H1 (cell line): ENCODE data around the gene S1PR3. TPM values are rescaled to one million over a fixed set of nuclear protein-coding genes. Genes with fewer than 3 reads are reported as not detected.

Experiments
- CTCF ChIA-PET: fragments of 300-600 bp; sonication (Branson Sonifier 250); formaldehyde crosslinking; loops from one replicate; lab custom pipeline; 2021; ENCODE audit not compliant: partially characterized antibody; lab: Charles Lee
- POLR2A ChIA-PET: fragments of 300-600 bp; sonication (Branson Sonifier 250); formaldehyde crosslinking; loops from one replicate; lab custom pipeline; 2021; ENCODE audit warnings: inconsistent platforms; ENCODE audit not compliant: partially characterized antibody; lab: Charles Lee
- DNase-seq, 2 experiments: peaks; one replicate each; pipeline versions ENCODE4 v3.0.0 to v3.0.0-alpha.2; 2010 to 2022; ENCODE audit warnings: low spot score in 2 of 2, low read depth in 1 of 2, mixed read lengths in 1 of 2
- FAIRE-seq: peaks from 2 replicates; lab custom pipeline; 2011; peaks lifted over from hg19 to GRCh38; lab: Jason Lieb, UNC
- H2AFZ ChIP-seq: 2 replicates; pipeline ENCODE4 v1.8.1; 2012; ENCODE audit warnings: low read length, inconsistent platforms
- H2AK5ac ChIP-seq: 2 replicates; pipeline ENCODE4 v1.6.1; 2013; ENCODE audit warnings: low read depth, low read length
- H2BK120ac ChIP-seq: replicated peaks from 2 replicates; pipeline ENCODE3; 2013; ENCODE audit warnings: low read depth, low read length, inconsistent platforms
- H2BK12ac ChIP-seq: 2 replicates; pipeline ENCODE4 v1.6.1; 2013; ENCODE audit warnings: low read depth, low read length
- H2BK15ac ChIP-seq: 2 replicates; pipeline ENCODE4 v1.6.1; 2013; ENCODE audit warnings: low read length
- H2BK20ac ChIP-seq: 2 replicates; pipeline ENCODE4 v1.6.1; 2013; ENCODE audit warnings: low read length
- H2BK5ac ChIP-seq: 2 replicates; pipeline ENCODE4 v1.6.1; 2013; ENCODE audit warnings: low read depth, low read length
- H3K14ac ChIP-seq: 2 replicates; pipeline ENCODE4 v1.6.1; 2013; ENCODE audit warnings: inconsistent platforms; ENCODE audit not compliant: insufficient read length
- H3K18ac ChIP-seq: 2 replicates; pipeline ENCODE4 v1.6.1; 2013; ENCODE audit warnings: low read length; ENCODE audit errors: extremely low read depth
- H3K23ac ChIP-seq: 2 replicates; pipeline ENCODE4 v1.6.1; 2013; ENCODE audit warnings: inconsistent platforms; ENCODE audit not compliant: insufficient read length
- H3K23me2 ChIP-seq: 2 replicates; pipeline ENCODE4 v1.6.1; 2013; ENCODE audit warnings: low read depth, low read length
- H3K27ac ChIP-seq: 2 replicates; pipeline ENCODE4 v1.6.1; 2011; ENCODE audit warnings: low read depth, low read length, inconsistent platforms
- H3K27me3 ChIP-seq, 4 experiments: replicated peaks in 1 of 4; 1 replicate in 1 of 4; 2 replicates in 3 of 4; pipeline versions ENCODE4 v1.6.1 to v1.8.1; 2011 to 2013; ENCODE audit warnings: low read length in 3 of 4, mild to moderate bottlenecking in 3 of 4, inconsistent platforms in 2 of 4, mixed read lengths in 2 of 4, moderate library complexity in 1 of 4; ENCODE audit not compliant: control insufficient read depth in 3 of 4, insufficient read depth in 3 of 4; ENCODE audit errors: extremely low read depth in 1 of 4
- H3K36me3 ChIP-seq, 4 experiments: 2 replicates each; pipeline versions ENCODE4 v1.6.1 to v1.8.1; 2011 to 2013; ENCODE audit warnings: mild to moderate bottlenecking in 4 of 4, low read length in 3 of 4, moderate library complexity in 2 of 4, control low read depth in 1 of 4, inconsistent platforms in 1 of 4; ENCODE audit not compliant: insufficient read depth in 4 of 4, control insufficient read depth in 2 of 4
- H3K4ac ChIP-seq: replicated peaks from 2 replicates; pipeline ENCODE3; 2013; ENCODE audit warnings: low read length, low read depth, mixed read lengths, inconsistent platforms; ENCODE audit not compliant: insufficient read length
- H3K4me1 ChIP-seq, 4 experiments: replicated peaks in 1 of 4; 1 replicate in 1 of 4; 2 replicates in 3 of 4; pipeline versions ENCODE4 v1.6.1 to v1.8.1; 2011 to 2013; ENCODE audit warnings: low read length in 3 of 4, inconsistent platforms in 2 of 4, mixed read lengths in 1 of 4; ENCODE audit not compliant: insufficient read depth in 4 of 4, control insufficient read depth in 3 of 4
- H3K4me2 ChIP-seq, 2 experiments: 2 replicates each; pipeline versions ENCODE4 v1.6.1 to v1.8.1; 2011 to 2013; ENCODE audit warnings: low read depth in 2 of 2, low read length in 2 of 2, control low read depth in 1 of 2, inconsistent platforms in 1 of 2, mild to moderate bottlenecking in 1 of 2; ENCODE audit not compliant: insufficient read depth in 1 of 2
- H3K4me3 ChIP-seq, 4 experiments: fragments of 200-600, 300-600 bp in 1 of 4; sonication (generic), shearing (Covaris generic), sonication (Bioruptor Twin) in 1 of 4; 2 replicates each; pipeline versions ENCODE4 v1.5.1 to v1.8.1; 2011 to 2016; ENCODE audit warnings: low read length in 4 of 4, low read depth in 3 of 4, control low read depth in 2 of 4, inconsistent platforms in 2 of 4, mild to moderate bottlenecking in 2 of 4, mixed read lengths in 1 of 4, moderate library complexity in 1 of 4; ENCODE audit not compliant: insufficient read depth in 2 of 4; ENCODE audit errors: extremely low read depth in 1 of 4
- H3K56ac ChIP-seq: replicated peaks from 2 replicates; pipeline ENCODE3; 2013; ENCODE audit warnings: low read depth, mild to moderate bottlenecking, mixed read lengths, low read length, inconsistent platforms; ENCODE audit not compliant: insufficient read length
- H3K79me1 ChIP-seq: 2 replicates; pipeline ENCODE4 v1.6.1; 2013; ENCODE audit warnings: low read depth, low read length, control low read depth
- H3K79me2 ChIP-seq, 2 experiments: 2 replicates each; pipeline versions ENCODE4 v1.6.1 to v1.8.1; 2012 to 2013; ENCODE audit warnings: low read length in 2 of 2, mild to moderate bottlenecking in 2 of 2, inconsistent platforms in 1 of 2; ENCODE audit not compliant: insufficient read depth in 2 of 2, control insufficient read depth in 1 of 2
- H3K9ac ChIP-seq, 4 experiments: replicated peaks in 1 of 4; 1 replicate in 1 of 4; 2 replicates in 3 of 4; pipeline versions ENCODE4 v1.6.1 to v1.8.1; 2011 to 2013; ENCODE audit warnings: low read depth in 3 of 4, low read length in 3 of 4, control low read depth in 2 of 4, mild to moderate bottlenecking in 2 of 4, moderate library complexity in 2 of 4, inconsistent platforms in 1 of 4; ENCODE audit errors: extremely low read depth in 1 of 4
- H3K9me3 ChIP-seq, 2 experiments: 2 replicates each; pipeline versions ENCODE4 v1.6.1 to v1.8.1; 2012 to 2013; ENCODE audit warnings: mild to moderate bottlenecking in 2 of 2, moderate library complexity in 2 of 2, control low read depth in 1 of 2, inconsistent platforms in 1 of 2, low read depth in 1 of 2, low read length in 1 of 2, mixed read lengths in 1 of 2; ENCODE audit not compliant: insufficient read depth in 2 of 2
- H4K20me1 ChIP-seq, 2 experiments: replicated peaks in 1 of 2; 2 replicates each; pipeline versions ENCODE3 to v1.8.1; 2011 to 2013; ENCODE audit warnings: inconsistent platforms in 2 of 2, low read length in 2 of 2, mild to moderate bottlenecking in 1 of 2; ENCODE audit not compliant: insufficient read depth in 2 of 2, control insufficient read depth in 1 of 2
- H4K5ac ChIP-seq: 2 replicates; pipeline ENCODE4 v1.6.1; 2013; ENCODE audit warnings: low read length, low read depth, mixed read lengths, inconsistent platforms; ENCODE audit not compliant: insufficient read length
- H4K8ac ChIP-seq: 2 replicates; pipeline ENCODE4 v1.8.0; 2013; ENCODE audit warnings: mild to moderate bottlenecking, moderate library complexity, low read length, inconsistent platforms; ENCODE audit not compliant: insufficient read depth; ENCODE audit errors: extremely low read depth
- H4K91ac ChIP-seq: replicated peaks from 2 replicates; pipeline ENCODE3; 2013; ENCODE audit warnings: low read length, mixed read lengths, inconsistent platforms; ENCODE audit not compliant: insufficient read length
- ASH2L ChIP-seq: fragments of 200-600, 300-600 bp; sonication (generic); IDR thresholded peaks from one replicate; pipeline ENCODE4 v1.7.1; 2017; ENCODE audit warnings: low read length
- BACH1 ChIP-seq: IDR thresholded peaks from 2 replicates; pipeline ENCODE4 v1.6.1; 2012; ENCODE audit warnings: low read length, improper control_type of control experiment
- CTBP2 ChIP-seq: IDR thresholded peaks from 2 replicates; pipeline ENCODE4 v1.7.0; 2011; ENCODE audit warnings: borderline replicate concordance, mild to moderate bottlenecking, moderate library complexity, mixed read lengths, low read length; ENCODE audit not compliant: insufficient read depth, insufficient read length
- KDM5A ChIP-seq: fragments of 200-600 bp; IDR thresholded peaks from 2 replicates; pipeline ENCODE4 v1.7.1; 2012; ENCODE audit warnings: mild to moderate bottlenecking, low read length, inconsistent platforms, mixed read lengths
- MAFK ChIP-seq: IDR thresholded peaks from 2 replicates; pipeline ENCODE4 v1.6.1; 2012; ENCODE audit warnings: low read depth, mild to moderate bottlenecking, improper control_type of control experiment, low read length
- POU5F1 ChIP-seq: IDR thresholded peaks from 2 replicates; pipeline ENCODE4 v1.6.1; 2011; ENCODE audit warnings: low read depth, mild to moderate bottlenecking, low read length, moderate library complexity
- TAF7 ChIP-seq: optimal IDR thresholded peaks from 2 replicates; pipeline ENCODE3; 2011; ENCODE audit warnings: low read depth, mild to moderate bottlenecking, inconsistent platforms, low read length, moderate library complexity, borderline replicate concordance
- TEAD4 ChIP-seq: IDR thresholded peaks from 2 replicates; pipeline ENCODE4 v1.6.1; 2012; ENCODE audit warnings: low read depth, low read length, inconsistent platforms, mixed read lengths
- WGBS, 2 experiments: shearing (Covaris generic) in 1 of 2; methylation state at CpG; one replicate each; pipeline versions ENCODE4 v1.1.6 to v1.1.7; 2013 to 2015; ENCODE audit warnings: low lambda C conversion rate in 2 of 2, mixed read lengths in 2 of 2, inconsistent platforms in 1 of 2, low coverage in 1 of 2, missing lambda C conversion rate in 1 of 2; ENCODE audit not compliant: insufficient replicate concordance in 2 of 2, insufficient coverage in 1 of 2, insufficient read length in 1 of 2; ENCODE audit errors: extremely low coverage in 1 of 2, missing lambda C conversion rate in 1 of 2; 5-methylcytosine and 5-hydroxymethylcytosine counted together
- polyA plus RNA-seq, 7 experiments: library from polyadenylated mRNA; depleted of rRNA in 3 of 7; stranded (reverse) in 5 of 7; unstranded in 2 of 7; fragments of >200 nt in 5 of 7; fragments of 200-250 nt in 2 of 7; gene quantifications; 1 replicate in 5 of 7; 2 replicates in 1 of 7; 4 replicates in 1 of 7; pipeline versions ENCODE4 v1.2.1 to v1.2.3, GENCODE V29; 2011 to 2013; ENCODE audit warnings: missing spikeins in 2 of 7, mixed read lengths in 2 of 7
- total RNA-seq: library from RNA; stranded (reverse); fragmentation: NEBNext Ultra II Directional; extraction: Animal tissue kit (Norgen Biotek cat#: 25700); gene quantifications from 2 replicates; pipeline ENCODE4 v1.2.1, GENCODE V29; 2021
- TF ChIP-seq, protein P1 (sequence below): IDR thresholded peaks from 2 replicates; pipeline ENCODE4 v1.6.1; 2011; ENCODE audit warnings: low read depth, mild to moderate bottlenecking, low read length; ENCODE audit not compliant: insufficient read depth
- TF ChIP-seq, protein P2 (sequence below): IDR thresholded peaks from 2 replicates; pipeline ENCODE4 v1.6.1; 2012; ENCODE audit warnings: inconsistent platforms

S1PR3 gene
- total and polyA plus RNA-seq, 2 of the 8 experiments (the other 6 are each of a cell fraction or from before 2014, with no cell fraction given), result 3.7 to 6.4 TPM

DNA sequence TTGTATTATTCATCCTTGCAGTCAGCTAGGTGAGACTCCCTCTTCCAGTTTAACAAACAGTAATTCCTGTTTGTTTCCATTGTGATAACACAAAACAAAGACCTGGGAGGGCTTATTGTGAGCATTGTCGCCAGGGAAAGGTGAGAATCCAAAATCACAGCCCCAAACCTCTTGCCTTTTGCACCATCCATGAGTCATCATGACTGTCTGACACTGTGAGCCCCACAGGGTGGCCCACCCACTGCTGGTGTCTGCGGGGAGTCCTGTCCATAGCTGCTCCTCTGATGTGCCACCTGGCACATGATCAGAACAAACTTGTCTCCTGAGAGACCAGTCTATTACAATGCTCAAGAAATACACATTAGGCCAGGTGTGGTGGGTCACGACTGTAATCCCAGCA, 33.7 kb upstream of the S1PR3 start:
- Histone ChIP-seq H4K20me1 (no peaks in the 10 kb centered on the region), H3K23ac (no peak overlapping the region), H2BK15ac (no peak overlapping the region), H2BK120ac (no peak overlapping the region), H3K79me1 (no peaks in the 10 kb centered on the region), H2BK12ac (0 out of 2 replicates have a peak overlapping the region, but pooled peaks have one; percentile 17), H4K5ac (no peak overlapping the region), H3K27me3 (no peaks in the 10 kb centered on the region), H3K56ac (no peak overlapping the region), H4K91ac (no peak overlapping the region), H3K4me2 (no peak overlapping the region), H2BK5ac (no peak overlapping the region), H2AFZ (no peak overlapping the region), H3K36me3 (no peaks in the 10 kb centered on the region), H3K14ac (no peak overlapping the region), H3K27ac (no peak overlapping the region), H4K8ac (no peak overlapping the region), H2AK5ac (no peak overlapping the region), H3K9ac (no peak overlapping the region), H2BK20ac (no peak overlapping the region), H3K9me3 (peaks cover 0 to 4% of the 10 kb centered on the region in 2 experiments; a peak in 1 of 4 replicates), H3K4ac (no peak overlapping the region), H3K4me3 (no peak overlapping the region), H3K79me2 (no peaks in the 10 kb centered on the region), H3K23me2 (no peaks in the 10 kb centered on the region), H3K4me1 (peaks cover 0 to 4% (median 0%) of the 10 kb centered on the region in 4 experiments; a peak in 2 of 7 replicates), H3K18ac (no peak overlapping the region)
- FAIRE-seq (no peak), DNase-seq (no peak)
- ChIA-PET POLR2A (no interaction called here), CTCF (interaction anchor here (1.8 kb wide), 1 partner anchor 14 kb away, joined by 3 read pairs; no protein-coding TSS in a partner anchor)
- TF ChIP-seq TAF7, result no peak
- TF ChIP-seq MAFK, result no peak
- no peak for TF ChIP-seq BACH1
- no peak for TF ChIP-seq TEAD4
- no peak for TF ChIP-seq CTBP2
- no peak for TF ChIP-seq POU5F1
- no peak for TF ChIP-seq ASH2L
- TF ChIP-seq, protein P1, sequence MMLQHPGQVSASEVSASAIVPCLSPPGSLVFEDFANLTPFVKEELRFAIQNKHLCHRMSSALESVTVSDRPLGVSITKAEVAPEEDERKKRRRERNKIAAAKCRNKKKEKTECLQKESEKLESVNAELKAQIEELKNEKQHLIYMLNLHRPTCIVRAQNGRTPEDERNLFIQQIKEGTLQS, result no peak
- TF ChIP-seq, protein P2, sequence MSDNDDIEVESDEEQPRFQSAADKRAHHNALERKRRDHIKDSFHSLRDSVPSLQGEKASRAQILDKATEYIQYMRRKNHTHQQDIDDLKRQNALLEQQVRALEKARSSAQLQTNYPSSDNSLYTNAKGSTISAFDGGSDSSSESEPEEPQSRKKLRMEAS, result no peak
- no peak for TF ChIP-seq KDM5A
- 89% methylated on average over 3 of the region's 3 CpGs; no CpG with 5 or more reads in 1 of the 2 experiments for WGBS, 2 experiments
